HepG2 (cell line): Measurements from ENCODE around the gene MEGF6. TPM values are rescaled to one million over a fixed set of nuclear protein-coding genes. Genes with fewer than 3 reads are reported as not detected.
A peak's percentile ranks its signal among the peaks of the same experiment; 100 is the strongest.

Source experiments
- ATAC-seq: fragments of 200-7000 bp; cut with Tn5 transposase; 3 replicates; pipeline ENCODE4 v1.9.1; 2020; ENCODE audit warnings: mild to moderate bottlenecking, moderate library complexity
- BruUV-seq: library from RNA; stranded (reverse); fragments of 400-500 nt; replicated peaks from 2 replicates; lab custom pipeline; 2021; lab: Mats Ljungman, UMichigan
- CTCF ChIA-PET: fragments of 300-600 bp; formaldehyde crosslinking; extraction: SDS; loops from one replicate; lab custom pipeline; 2021; ENCODE audit warnings: low total read pairs, inconsistent platforms, low intra/inter-chr PET ratio; lab: Yijun Ruan, JAX
- POLR2A ChIA-PET: fragments of 350-600 bp; sonication (Branson Sonifier 250); formaldehyde crosslinking; loops from one replicate; lab custom pipeline; 2020; ENCODE audit warnings: antibody characterized with exemption, inconsistent platforms; lab: Yijun Ruan, JAX
- DNase-seq: peaks from one replicate; pipeline ENCODE4 v3.0.0-alpha.2; 2015; ENCODE audit warnings: low spot score
- FAIRE-seq: peaks from 3 replicates; lab custom pipeline; 2011; peaks lifted over from hg19 to GRCh38; lab: Jason Lieb, UNC
- H2AFZ ChIP-seq: one replicate; pipeline ENCODE4 v1.6.1; 2011; ENCODE audit warnings: low read length, inconsistent platforms
- H3K27ac ChIP-seq: fragments of 300-600 bp; 3 replicates; pipeline ENCODE4 v1.8.0; 2011; ENCODE audit warnings: mixed run types, mild to moderate bottlenecking, mixed read lengths, low read length, inconsistent platforms; ENCODE audit not compliant: insufficient read depth; ENCODE audit errors: extremely low read length
- H3K27me3 ChIP-seq, 2 experiments: fragments of 200-600 bp in 1 of 2; 2 replicates in 1 of 2; 3 replicates in 1 of 2; pipeline versions ENCODE4 v1.6.0 to v1.8.0; 2011; ENCODE audit warnings: low read length in 2 of 2, mild to moderate bottlenecking in 2 of 2, moderate library complexity in 2 of 2, inconsistent platforms in 1 of 2; ENCODE audit not compliant: insufficient read depth in 2 of 2, control insufficient read depth in 1 of 2
- H3K36me3 ChIP-seq, 2 experiments: fragments of 200-600 bp in 1 of 2; replicated peaks in 1 of 2; 2 replicates in 1 of 2; 3 replicates in 1 of 2; pipeline versions ENCODE4 v1.5.1 to v1.8.0; 2011; ENCODE audit warnings: low read length in 2 of 2, inconsistent platforms in 1 of 2; ENCODE audit not compliant: insufficient read depth in 2 of 2, control insufficient read depth in 1 of 2
- H3K4me1 ChIP-seq: 2 replicates; pipeline ENCODE4 v1.5.1; 2012; ENCODE audit warnings: low read length, inconsistent platforms; ENCODE audit not compliant: insufficient read depth
- H3K4me2 ChIP-seq: 2 replicates; pipeline ENCODE4 v1.6.0; 2011; ENCODE audit warnings: low read depth, low read length, inconsistent platforms
- H3K4me3 ChIP-seq, 3 experiments: fragments of 200-600 bp in 1 of 3; sonication (generic), shearing (Covaris generic) in 1 of 3; replicated peaks in 1 of 3; 2 replicates each; pipeline ENCODE4 v1.5.1; 2011 to 2016; ENCODE audit warnings: low read length in 3 of 3, inconsistent platforms in 2 of 3, low read depth in 2 of 3, mild to moderate bottlenecking in 2 of 3, control low read depth in 1 of 3, mixed read lengths in 1 of 3; ENCODE audit not compliant: insufficient read depth in 1 of 3
- H3K79me2 ChIP-seq: one replicate; pipeline ENCODE4 v1.6.1; 2011; ENCODE audit warnings: low read length, inconsistent platforms; ENCODE audit not compliant: insufficient read depth
- H3K9ac ChIP-seq: 2 replicates; pipeline ENCODE4 v1.6.0; 2011; ENCODE audit warnings: mild to moderate bottlenecking, low read depth, low read length, inconsistent platforms; ENCODE audit not compliant: insufficient read depth
- H3K9me3 ChIP-seq: 2 replicates; pipeline ENCODE4 v1.5.1; 2012; ENCODE audit warnings: mild to moderate bottlenecking, low read length
- H4K20me1 ChIP-seq: 2 replicates; pipeline ENCODE4 v1.6.0; 2011; ENCODE audit warnings: inconsistent platforms, mild to moderate bottlenecking, low read length, moderate library complexity; ENCODE audit not compliant: insufficient read depth
- ATAD3A ChIP-seq: sonication (generic); formaldehyde crosslinking; IDR thresholded peaks from 2 replicates; pipeline ENCODE4 v1.4.0; 2020; ENCODE audit warnings: missing genetic modification reagents
- FOXC1 ChIP-seq: sonication (generic); formaldehyde crosslinking; IDR thresholded peaks from 2 replicates; pipeline ENCODE4 v1.8.0; 2022; ENCODE audit warnings: mild to moderate bottlenecking, missing genetic modification reagents, borderline replicate concordance
- GTF2F1 ChIP-seq: fragments of 150-350 bp; IDR thresholded peaks from 2 replicates; pipeline ENCODE4 v1.6.1; 2014; ENCODE audit warnings: low read length
- MNT ChIP-seq: fragments of 450-650 bp; IDR thresholded peaks from 2 replicates; pipeline ENCODE4 v1.6.1; 2016
- POLR2A ChIP-seq, 2 experiments: IDR thresholded peaks; 2 replicates each; pipeline ENCODE4 v1.6.1; 2011; ENCODE audit warnings: low read depth in 2 of 2, low read length in 2 of 2, mild to moderate bottlenecking in 1 of 2, moderate library complexity in 1 of 2; ENCODE audit not compliant: insufficient read depth in 1 of 2
- REL ChIP-seq: sonication (generic); formaldehyde crosslinking; conservative IDR thresholded peaks from 2 replicates; pipeline ENCODE4 v1.8.0; 2022; ENCODE audit warnings: mild to moderate bottlenecking, missing genetic modification reagents, moderate library complexity
- ZBTB7B ChIP-seq: sonication (generic); formaldehyde crosslinking; IDR thresholded peaks from 2 replicates; pipeline ENCODE4 v1.4.0; 2020; ENCODE audit warnings: missing genetic modification reagents
- ZNF672 ChIP-seq: sonication (generic); formaldehyde crosslinking; IDR thresholded peaks from 2 replicates; pipeline ENCODE4 v1.8.1; 2022; ENCODE audit warnings: missing genetic modification reagents
- WGBS: methylation state at CpG from one replicate; pipeline ENCODE4 v1.1.6; 2017; ENCODE audit warnings: low lambda C conversion rate; 5-methylcytosine and 5-hydroxymethylcytosine counted together
- in situ Hi-C: cut with HindIII; loops from 2 replicates; pipeline ENCODE4 v1.10.0; 2017; ENCODE audit warnings: low pct_unique_long_range_greater_than_20kb; ENCODE audit not compliant: extremely low pct_ligation_motif_present
- intact Hi-C: fragments of 100-400 bp; cut with micrococcal nuclease; formaldehyde crosslinking; loops from one replicate; pipeline ENCODE4 v1.10.0; 2022; ENCODE audit not compliant: unreplicated experiment
- polyA plus RNA-seq, 8 experiments: library from polyadenylated mRNA; depleted of rRNA in 3 of 8; stranded (reverse) in 7 of 8; unstranded in 1 of 8; fragments of >200 nt; fragmentation: Illumina TruSeq in 4 of 8; extraction: Trizol in 4 of 8; gene quantifications; 2 replicates each; pipeline versions ENCODE4 v1.2.1 to v1.2.3, GENCODE V29; 2011 to 2016; ENCODE audit warnings: low read depth in 4 of 8, missing spikeins in 1 of 8, mixed read lengths in 1 of 8; ENCODE audit not compliant: insufficient read depth in 1 of 8
- total RNA-seq, 5 experiments: library from RNA; depleted of rRNA; stranded (reverse); fragments of >200 nt; fragmentation: Illumina TruSeq; extraction: Trizol; gene quantifications; 2 replicates each; pipeline ENCODE4 v1.2.3, GENCODE V29; 2016; ENCODE audit warnings: low read depth in 1 of 5
- TF ChIP-seq, protein P1 (sequence below): sonication (generic); formaldehyde crosslinking; IDR thresholded peaks from 2 replicates; pipeline ENCODE4 v1.5.1; 2020; ENCODE audit warnings: mild to moderate bottlenecking, missing genetic modification reagents, moderate library complexity
- TF ChIP-seq, protein P2 (sequence below): sonication (generic); formaldehyde crosslinking; IDR thresholded peaks from 2 replicates; pipeline ENCODE4 v1.4.0; 2020; ENCODE audit warnings: mild to moderate bottlenecking, missing genetic modification reagents, borderline replicate concordance

The MEGF6 gene
- total and polyA plus RNA-seq, 2 of the 13 experiments (the other 11 are each of a cell fraction or from before 2014, with no cell fraction given) = 1.9 TPM

DNA sequence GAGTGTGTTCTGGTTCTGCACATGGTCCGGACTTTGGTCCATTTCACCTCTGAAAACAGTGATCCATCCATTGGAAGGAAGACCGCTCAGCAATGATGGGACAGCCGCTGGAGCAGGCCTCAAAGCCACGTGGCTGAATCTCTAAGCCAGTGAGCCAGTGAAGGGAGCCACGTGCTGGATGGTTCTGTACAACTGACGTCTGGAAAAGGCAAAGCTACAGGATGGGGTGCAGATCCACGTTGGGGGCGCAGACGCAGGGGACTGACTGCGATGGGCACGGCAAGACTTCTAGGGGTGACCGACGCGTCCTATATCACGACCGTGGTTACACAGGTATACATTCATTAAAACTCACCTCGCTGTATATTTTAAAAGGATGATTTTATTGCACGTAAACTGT is 167.0 kb downstream of the MEGF6 start:
- Histone ChIP-seq H3K27ac (no peak overlapping the region), H3K4me3 (no peak overlapping the region), H3K9me3 (no peaks in the 10 kb centered on the region), H4K20me1 (no peaks in the 10 kb centered on the region), H3K79me2 (no peaks in the 10 kb centered on the region), H3K27me3 (no peaks in the 10 kb centered on the region), H2AFZ (no peak overlapping the region), H3K36me3 (no peaks in the 10 kb centered on the region), H3K9ac (no peak overlapping the region), H3K4me1 (peaks cover 63% of the 10 kb centered on the region), H3K4me2 (peak overlapping the region; percentile 32; the same call in 1 of the 2 replicates)
- CTCF ChIA-PET = no interaction called here
- 80% methylated on average over 18 of the region's 18 CpGs for WGBS
- intact Hi-C loops = no loop called here
- no TSS peak for BruUV-seq
- in situ Hi-C loops = loop anchor here (5.0 kb wide), 1 partner anchor 38 kb away; no protein-coding TSS in a partner anchor
- no peak for FAIRE-seq
- POLR2A ChIA-PET = interaction anchor here (1.2 kb wide), 1 partner anchor 9 kb away, joined by 5 read pairs; no protein-coding TSS in a partner anchor
- ATAC-seq = no peak
- DNase-seq = no peak
- TF ChIP-seq ATAD3A = no peak
- TF ChIP-seq GTF2F1 = no peak
- no peak for TF ChIP-seq REL (CRISPR knock-in tag)
- TF ChIP-seq POLR2A (IDR thresholded peaks at IDR 0.05; ENCODE audit: insufficient read depth in 1 of 2, low read depth in 2 of 2, low read length in 2 of 2) = no peak
- peak; percentile 83 for TF ChIP-seq MNT
- TF ChIP-seq ZNF672 = peak; percentile 97; the same call in 1 of the 2 replicates
- TF ChIP-seq, protein P1, sequence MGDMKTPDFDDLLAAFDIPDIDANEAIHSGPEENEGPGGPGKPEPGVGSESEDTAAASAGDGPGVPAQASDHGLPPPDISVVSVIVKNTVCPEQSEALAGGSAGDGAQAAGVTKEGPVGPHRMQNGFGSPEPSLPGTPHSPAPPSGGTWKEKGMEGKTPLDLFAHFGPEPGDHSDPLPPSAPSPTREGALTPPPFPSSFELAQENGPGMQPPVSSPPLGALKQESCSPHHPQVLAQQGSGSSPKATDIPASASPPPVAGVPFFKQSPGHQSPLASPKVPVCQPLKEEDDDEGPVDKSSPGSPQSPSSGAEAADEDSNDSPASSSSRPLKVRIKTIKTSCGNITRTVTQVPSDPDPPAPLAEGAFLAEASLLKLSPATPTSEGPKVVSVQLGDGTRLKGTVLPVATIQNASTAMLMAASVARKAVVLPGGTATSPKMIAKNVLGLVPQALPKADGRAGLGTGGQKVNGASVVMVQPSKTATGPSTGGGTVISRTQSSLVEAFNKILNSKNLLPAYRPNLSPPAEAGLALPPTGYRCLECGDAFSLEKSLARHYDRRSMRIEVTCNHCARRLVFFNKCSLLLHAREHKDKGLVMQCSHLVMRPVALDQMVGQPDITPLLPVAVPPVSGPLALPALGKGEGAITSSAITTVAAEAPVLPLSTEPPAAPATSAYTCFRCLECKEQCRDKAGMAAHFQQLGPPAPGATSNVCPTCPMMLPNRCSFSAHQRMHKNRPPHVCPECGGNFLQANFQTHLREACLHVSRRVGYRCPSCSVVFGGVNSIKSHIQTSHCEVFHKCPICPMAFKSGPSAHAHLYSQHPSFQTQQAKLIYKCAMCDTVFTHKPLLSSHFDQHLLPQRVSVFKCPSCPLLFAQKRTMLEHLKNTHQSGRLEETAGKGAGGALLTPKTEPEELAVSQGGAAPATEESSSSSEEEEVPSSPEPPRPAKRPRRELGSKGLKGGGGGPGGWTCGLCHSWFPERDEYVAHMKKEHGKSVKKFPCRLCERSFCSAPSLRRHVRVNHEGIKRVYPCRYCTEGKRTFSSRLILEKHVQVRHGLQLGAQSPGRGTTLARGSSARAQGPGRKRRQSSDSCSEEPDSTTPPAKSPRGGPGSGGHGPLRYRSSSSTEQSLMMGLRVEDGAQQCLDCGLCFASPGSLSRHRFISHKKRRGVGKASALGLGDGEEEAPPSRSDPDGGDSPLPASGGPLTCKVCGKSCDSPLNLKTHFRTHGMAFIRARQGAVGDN (CRISPR knock-in tag) = peak; percentile 35
- TF ChIP-seq, protein P2, sequence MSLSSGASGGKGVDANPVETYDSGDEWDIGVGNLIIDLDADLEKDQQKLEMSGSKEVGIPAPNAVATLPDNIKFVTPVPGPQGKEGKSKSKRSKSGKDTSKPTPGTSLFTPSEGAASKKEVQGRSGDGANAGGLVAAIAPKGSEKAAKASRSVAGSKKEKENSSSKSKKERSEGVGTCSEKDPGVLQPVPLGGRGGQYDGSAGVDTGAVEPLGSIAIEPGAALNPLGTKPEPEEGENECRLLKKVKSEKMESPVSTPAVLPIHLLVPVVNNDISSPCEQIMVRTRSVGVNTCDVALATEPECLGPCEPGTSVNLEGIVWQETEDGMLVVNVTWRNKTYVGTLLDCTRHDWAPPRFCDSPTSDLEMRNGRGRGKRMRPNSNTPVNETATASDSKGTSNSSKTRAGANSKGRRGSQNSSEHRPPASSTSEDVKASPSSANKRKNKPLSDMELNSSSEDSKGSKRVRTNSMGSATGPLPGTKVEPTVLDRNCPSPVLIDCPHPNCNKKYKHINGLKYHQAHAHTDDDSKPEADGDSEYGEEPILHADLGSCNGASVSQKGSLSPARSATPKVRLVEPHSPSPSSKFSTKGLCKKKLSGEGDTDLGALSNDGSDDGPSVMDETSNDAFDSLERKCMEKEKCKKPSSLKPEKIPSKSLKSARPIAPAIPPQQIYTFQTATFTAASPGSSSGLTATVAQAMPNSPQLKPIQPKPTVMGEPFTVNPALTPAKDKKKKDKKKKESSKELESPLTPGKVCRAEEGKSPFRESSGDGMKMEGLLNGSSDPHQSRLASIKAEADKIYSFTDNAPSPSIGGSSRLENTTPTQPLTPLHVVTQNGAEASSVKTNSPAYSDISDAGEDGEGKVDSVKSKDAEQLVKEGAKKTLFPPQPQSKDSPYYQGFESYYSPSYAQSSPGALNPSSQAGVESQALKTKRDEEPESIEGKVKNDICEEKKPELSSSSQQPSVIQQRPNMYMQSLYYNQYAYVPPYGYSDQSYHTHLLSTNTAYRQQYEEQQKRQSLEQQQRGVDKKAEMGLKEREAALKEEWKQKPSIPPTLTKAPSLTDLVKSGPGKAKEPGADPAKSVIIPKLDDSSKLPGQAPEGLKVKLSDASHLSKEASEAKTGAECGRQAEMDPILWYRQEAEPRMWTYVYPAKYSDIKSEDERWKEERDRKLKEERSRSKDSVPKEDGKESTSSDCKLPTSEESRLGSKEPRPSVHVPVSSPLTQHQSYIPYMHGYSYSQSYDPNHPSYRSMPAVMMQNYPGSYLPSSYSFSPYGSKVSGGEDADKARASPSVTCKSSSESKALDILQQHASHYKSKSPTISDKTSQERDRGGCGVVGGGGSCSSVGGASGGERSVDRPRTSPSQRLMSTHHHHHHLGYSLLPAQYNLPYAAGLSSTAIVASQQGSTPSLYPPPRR (CRISPR knock-in tag) = no peak
- TF ChIP-seq FOXC1 (CRISPR knock-in tag) = no peak
- no peak for TF ChIP-seq ZBTB7B (CRISPR knock-in tag)
